Fibroblast of mammary gland (primary cell): Measurements from ENCODE around the gene CTIF.
"Not testable (repeated sequence)": the region's sequence is repeated elsewhere in the genome, so short reads cannot be mapped to it uniquely, and the experiment has no call there.

Experiments used
- DNase-seq: peaks from one replicate; pipeline ENCODE4 v3.0.0-alpha.2; 2010; ENCODE audit warnings: low read depth
- H3K4me3 ChIP-seq: 2 replicates; pipeline ENCODE4 v1.5.1; 2011; ENCODE audit warnings: low read depth, mild to moderate bottlenecking, low read length, moderate library complexity; ENCODE audit not compliant: control insufficient read depth
- CTCF ChIP-seq: conservative IDR thresholded peaks from 2 replicates; pipeline ENCODE4 v1.5.1; 2011; ENCODE audit warnings: low read depth, low read length, inconsistent platforms; ENCODE audit not compliant: control insufficient read depth, insufficient read depth

CTIF gene

GRCh38 chr18:48502906-48503305 is 35.9 kb upstream of the CTIF start:
- no peak overlapping the region for H3K4me3 ChIP-seq
- TF ChIP-seq CTCF, result no peak
- no peak for DNase-seq

- H3K4me3 ChIP-seq, result no peak overlapping the region
- no peak for TF ChIP-seq CTCF
- no peak for DNase-seq
These were observed 34.0 kb upstream of the CTIF start for GRCh38 chr18:48504819-48505218.

- DNase-seq, H3K4me3 ChIP-seq: not testable (repeated sequence)
These were observed 31.8 kb upstream of the CTIF start for GRCh38 chr18:48506983-48507568.

- not testable (repeated sequence) for DNase-seq, H3K4me3 ChIP-seq
These were observed 26.3 kb upstream of the CTIF start for GRCh38 chr18:48512498-48512897.

GRCh38 chr18:48514786-48515185 is 24.0 kb upstream of the CTIF start:
- no peak overlapping the region for H3K4me3 ChIP-seq
- no peak for TF ChIP-seq CTCF
- DNase-seq, result no peak

GRCh38 chr18:48517048-48517447 is 21.8 kb upstream of the CTIF start:
- TF ChIP-seq CTCF, result no peak
- no peak overlapping the region for H3K4me3 ChIP-seq
- DNase-seq, result no peak

- no peak for TF ChIP-seq CTCF
- no peak for DNase-seq
- no peak overlapping the region for H3K4me3 ChIP-seq
These were observed 19.3 kb upstream of the CTIF start for GRCh38 chr18:48519431-48520100.

GRCh38 chr18:48521723-48522122 is 17.1 kb upstream of the CTIF start:
- DNase-seq, result no peak
- no peak overlapping the region for H3K4me3 ChIP-seq
- no peak for TF ChIP-seq CTCF
